Transverse colon (tissue), 4 donors: ENCODE results near the gene MFRP.

Experiments used
- CTCF ChIP-seq, 5 experiments: fragments of 200-600 bp in 3 of 5; fragments of 450-650 bp in 2 of 5; sonication (generic) in 3 of 5; IDR thresholded peaks; 1 replicate in 2 of 5; 2 replicates in 3 of 5; pipeline ENCODE4 v1.5.1; 2016 to 2017; ENCODE audit warnings: antibody characterized with exemption in 5 of 5, inconsistent platforms in 3 of 5, mild to moderate bottlenecking in 2 of 5, moderate library complexity in 1 of 5
- EP300 ChIP-seq: sonication (generic); formaldehyde crosslinking; IDR thresholded peaks from one replicate; pipeline ENCODE4 v1.6.1; 2017; ENCODE audit warnings: antibody characterized with exemption, low read depth
- POLR2A ChIP-seq: fragments of 450-650 bp; IDR thresholded peaks from one replicate; pipeline ENCODE4 v1.6.1; 2016; ENCODE audit warnings: antibody characterized with exemption, mild to moderate bottlenecking, moderate library complexity
- POLR2AphosphoS5 ChIP-seq, 3 donors: sonication (generic); formaldehyde crosslinking; IDR thresholded peaks; one replicate each; pipeline ENCODE4 v1.6.1; 2016; ENCODE audit warnings: antibody characterized with exemption in 3 of 3

- TF ChIP-seq CTCF (IDR thresholded peaks at IDR 0.05) (no peak), EP300 (no peak), POLR2A (no peak), POLR2AphosphoS5 (IDR thresholded peaks at IDR 0.05) (no peak)
Observed at GRCh38 chr11:119295178-119295577, 51.3 kb downstream of the MFRP start.
